GM12878 (cell line): Measurements from ENCODE around the gene NSUN5. TPM values are rescaled to one million over a fixed set of nuclear protein-coding genes. Genes with fewer than 3 reads are reported as not detected.

Source experiments
- ATAC-seq: fragments of 200-7000 bp; cut with Tn5 transposase; 3 replicates; pipeline ENCODE4 v1.9.1; 2020; ENCODE audit warnings: mild to moderate bottlenecking, moderate library complexity
- BruUV-seq: library from RNA; stranded (reverse); fragments of 400-500 nt; replicated peaks from 2 replicates; lab custom pipeline; 2021; lab: Mats Ljungman, UMichigan
- CTCF ChIA-PET: fragments of 300-600 bp; sonication (Branson Sonifier 250); formaldehyde crosslinking; extraction: SDS; loops from one replicate; lab custom pipeline; 2021; ENCODE audit warnings: inconsistent platforms; lab: Yijun Ruan, JAX
- POLR2A ChIA-PET: fragments of 350-600 bp; formaldehyde crosslinking; extraction: SDS; loops from one replicate; lab custom pipeline; 2021; ENCODE audit warnings: inconsistent platforms; lab: Charles Lee
- RAD21 ChIA-PET: fragments of 300-600 bp; sonication (Branson Sonifier 250); formaldehyde crosslinking; loops from one replicate; lab custom pipeline; 2023; ENCODE audit warnings: antibody characterized with exemption; ENCODE audit not compliant: unreplicated experiment; lab: Charles Lee
- SMC1A ChIA-PET: fragments of 300-600 bp; sonication (Branson Sonifier 250); formaldehyde crosslinking; loops from one replicate; lab custom pipeline; 2023; ENCODE audit not compliant: unreplicated experiment, uncharacterized antibody; lab: Charles Lee
- DNase-seq: peaks from one replicate; pipeline ENCODE4 v3.0.0-alpha.2; 2011; ENCODE audit warnings: low read depth, low spot score
- FAIRE-seq: peaks from 3 replicates; lab custom pipeline; 2011; peaks lifted over from hg19 to GRCh38; lab: Jason Lieb, UNC
- H2AFZ ChIP-seq: 2 replicates; pipeline ENCODE4 v1.6.0; 2011; ENCODE audit warnings: low read depth, low read length, control low read depth; ENCODE audit not compliant: control insufficient read depth
- H3K27ac ChIP-seq: 2 replicates; pipeline ENCODE4 v1.5.1; 2011; ENCODE audit warnings: control low read depth; ENCODE audit not compliant: control insufficient read depth, insufficient read depth
- H3K27me3 ChIP-seq, 2 experiments: replicated peaks in 1 of 2; 2 replicates each; pipeline versions ENCODE4 v1.6.0 to v1.6.1; 2011; ENCODE audit warnings: low read length in 1 of 2; ENCODE audit not compliant: control insufficient read depth in 2 of 2, insufficient read depth in 2 of 2
- H3K36me3 ChIP-seq, 2 experiments: 2 replicates each; pipeline ENCODE4 v1.5.1; 2011; ENCODE audit warnings: low read length in 1 of 2; ENCODE audit not compliant: control insufficient read depth in 2 of 2, insufficient read depth in 2 of 2
- H3K4me1 ChIP-seq: 2 replicates; pipeline ENCODE4 v1.6.1; 2011; ENCODE audit warnings: mild to moderate bottlenecking, low read length, moderate library complexity, mixed read lengths; ENCODE audit not compliant: control insufficient read depth, insufficient read depth
- H3K4me2 ChIP-seq: 2 replicates; pipeline ENCODE4 v1.6.0; 2011; ENCODE audit warnings: control low read depth; ENCODE audit not compliant: control insufficient read depth, insufficient read depth
- H3K4me3 ChIP-seq: fragments of 200-600 bp; sonication (generic); 2 replicates; pipeline ENCODE4 v1.5.1; 2016
- H3K79me2 ChIP-seq: 2 replicates; pipeline ENCODE4 v1.6.0; 2011; ENCODE audit warnings: low read length; ENCODE audit not compliant: control insufficient read depth, insufficient read depth
- H3K9ac ChIP-seq: 2 replicates; pipeline ENCODE4 v1.8.0; 2011; ENCODE audit warnings: low read length, control low read depth, mixed read lengths; ENCODE audit not compliant: control insufficient read depth, insufficient read depth
- H3K9me3 ChIP-seq: replicated peaks from 3 replicates; pipeline ENCODE4 v1.5.1; 2011; ENCODE audit warnings: mild to moderate bottlenecking, low read length; ENCODE audit not compliant: control insufficient read depth, insufficient read depth
- H4K20me1 ChIP-seq: 2 replicates; pipeline ENCODE4 v1.6.0; 2011; ENCODE audit not compliant: control insufficient read depth, insufficient read depth
- MXI1 ChIP-seq: fragments of 150-350 bp; IDR thresholded peaks from 2 replicates; pipeline ENCODE4 v1.6.1; 2011; ENCODE audit warnings: low read depth, mild to moderate bottlenecking, inconsistent platforms, low read length, improper control_type of control experiment
- NFXL1 ChIP-seq: fragments of 450-650 bp; IDR thresholded peaks from 2 replicates; pipeline ENCODE4 v1.6.1; 2017; ENCODE audit warnings: antibody characterized with exemption, mild to moderate bottlenecking, borderline replicate concordance
- SPI1 ChIP-seq: IDR thresholded peaks from 2 replicates; pipeline ENCODE4 v1.6.1; 2011; ENCODE audit warnings: low read depth, mild to moderate bottlenecking, low read length, moderate library complexity, borderline replicate concordance; ENCODE audit not compliant: insufficient read depth
- TARDBP ChIP-seq: IDR thresholded peaks from 2 replicates; pipeline ENCODE4 v1.6.1; 2016; ENCODE audit warnings: borderline replicate concordance
- ZNF622 ChIP-seq: fragments of 450-650 bp; IDR thresholded peaks from 2 replicates; pipeline ENCODE4 v1.6.1; 2017; ENCODE audit warnings: mild to moderate bottlenecking, inconsistent platforms
- ZSCAN29 ChIP-seq: fragments of 450-650 bp; IDR thresholded peaks from 2 replicates; pipeline ENCODE4 v1.6.1; 2017; ENCODE audit warnings: mild to moderate bottlenecking, moderate library complexity
- WGBS: methylation state at CpG from one replicate; pipeline ENCODE4 v1.1.6; 2016; ENCODE audit warnings: low lambda C conversion rate; ENCODE audit not compliant: insufficient replicate concordance, insufficient coverage; ENCODE audit errors: missing lambda C conversion rate; 5-methylcytosine and 5-hydroxymethylcytosine counted together
- in situ Hi-C: fragments of 300-500 bp; cut with MboI; formaldehyde crosslinking; loops from 9 replicates; pipeline ENCODE4 v1.14.3; 2018; ENCODE audit warnings: mixed read lengths
- intact Hi-C: fragments of 100-400 bp; cut with micrococcal nuclease; formaldehyde crosslinking; loops from one replicate; pipeline ENCODE4 v1.14.2; 2022; ENCODE audit not compliant: unreplicated experiment
- polyA plus RNA-seq, 11 experiments: library from polyadenylated mRNA; depleted of rRNA in 4 of 11; unstranded in 6 of 11; stranded (reverse) in 5 of 11; fragments of >200 nt; fragmentation: Nextera tagmentation in 4 of 11; fragmentation: Illumina TruSeq in 1 of 11; extraction: Ambion mirVana in 4 of 11; extraction: Trizol in 1 of 11; gene quantifications; 1 replicate in 1 of 11; 2 replicates in 10 of 11; pipeline versions ENCODE4 v1.2.1 to v1.2.3, GENCODE V29; 2011 to 2016; ENCODE audit warnings: inconsistent platforms in 2 of 11, missing spikeins in 2 of 11, low read depth in 1 of 11
- total RNA-seq, 4 experiments: library from RNA; depleted of rRNA in 3 of 4; stranded (reverse); fragments of >200 nt in 3 of 4; fragmentation: Illumina TruSeq in 1 of 4; extraction: Trizol in 1 of 4; gene quantifications; 2 replicates each; pipeline versions ENCODE4 v1.2.1 to v1.2.3, GENCODE V29; 2013 to 2021
- TF ChIP-seq, protein P1 (sequence below): fragments of 450-650 bp; IDR thresholded peaks from 2 replicates; pipeline ENCODE4 v1.6.1; 2016; ENCODE audit warnings: mild to moderate bottlenecking, moderate library complexity, borderline replicate concordance
- TF ChIP-seq, protein P2 (sequence below): IDR thresholded peaks from 2 replicates; pipeline ENCODE4 v1.6.1; 2012; ENCODE audit warnings: low read length, inconsistent platforms
- TF ChIP-seq, protein P3 (sequence below): IDR thresholded peaks from 2 replicates; pipeline ENCODE4 v1.6.1; 2012; ENCODE audit warnings: mild to moderate bottlenecking, low read depth, low read length
- TF ChIP-seq, protein P4 (sequence below): IDR thresholded peaks from 2 replicates; pipeline ENCODE4 v1.6.1; 2012; ENCODE audit warnings: low read depth, low read length, improper control_type of control experiment

Gene NSUN5
- total and polyA plus RNA-seq, 10 of the 15 experiments (the other 5 are each of a cell fraction or from before 2014, with no cell fraction given) = 2.0 to 63.4 (median 38.2) TPM

DNA sequence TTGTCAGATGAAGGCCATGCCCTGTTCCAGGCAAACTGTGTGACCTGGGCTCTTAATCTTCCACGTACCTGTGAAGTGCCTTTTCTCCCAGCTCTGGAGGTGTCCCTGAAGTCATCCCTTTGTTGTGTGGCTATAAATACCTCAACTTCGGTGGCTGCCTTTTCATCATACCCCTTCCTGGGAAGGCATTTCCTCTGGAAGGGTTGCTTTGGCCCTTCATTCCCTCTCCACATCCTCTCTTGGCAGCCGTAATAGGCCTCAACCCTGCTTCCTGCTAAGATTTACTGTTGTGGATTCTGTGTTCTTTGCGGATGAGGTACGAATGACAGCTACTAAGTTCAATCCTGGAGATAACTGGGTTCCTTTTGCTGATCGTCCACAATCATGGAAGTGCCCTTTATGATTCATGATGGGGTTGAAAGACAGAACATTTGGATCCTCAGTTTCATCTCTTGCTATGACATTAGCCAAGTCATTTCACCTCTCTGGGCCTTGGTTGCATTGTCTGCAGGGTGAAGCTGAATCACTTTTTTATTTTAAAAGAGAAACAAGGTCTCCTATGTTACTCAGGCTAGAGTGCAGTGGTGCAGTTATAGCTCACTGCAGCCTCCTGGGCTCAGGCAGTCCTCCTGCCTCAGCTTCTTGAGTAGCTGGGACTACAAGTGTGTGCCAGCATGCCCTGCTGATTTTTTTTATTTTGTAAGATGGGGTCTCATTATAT lies 43.0 kb upstream of the NSUN5 start (continued):
- TF ChIP-seq, protein P1, sequence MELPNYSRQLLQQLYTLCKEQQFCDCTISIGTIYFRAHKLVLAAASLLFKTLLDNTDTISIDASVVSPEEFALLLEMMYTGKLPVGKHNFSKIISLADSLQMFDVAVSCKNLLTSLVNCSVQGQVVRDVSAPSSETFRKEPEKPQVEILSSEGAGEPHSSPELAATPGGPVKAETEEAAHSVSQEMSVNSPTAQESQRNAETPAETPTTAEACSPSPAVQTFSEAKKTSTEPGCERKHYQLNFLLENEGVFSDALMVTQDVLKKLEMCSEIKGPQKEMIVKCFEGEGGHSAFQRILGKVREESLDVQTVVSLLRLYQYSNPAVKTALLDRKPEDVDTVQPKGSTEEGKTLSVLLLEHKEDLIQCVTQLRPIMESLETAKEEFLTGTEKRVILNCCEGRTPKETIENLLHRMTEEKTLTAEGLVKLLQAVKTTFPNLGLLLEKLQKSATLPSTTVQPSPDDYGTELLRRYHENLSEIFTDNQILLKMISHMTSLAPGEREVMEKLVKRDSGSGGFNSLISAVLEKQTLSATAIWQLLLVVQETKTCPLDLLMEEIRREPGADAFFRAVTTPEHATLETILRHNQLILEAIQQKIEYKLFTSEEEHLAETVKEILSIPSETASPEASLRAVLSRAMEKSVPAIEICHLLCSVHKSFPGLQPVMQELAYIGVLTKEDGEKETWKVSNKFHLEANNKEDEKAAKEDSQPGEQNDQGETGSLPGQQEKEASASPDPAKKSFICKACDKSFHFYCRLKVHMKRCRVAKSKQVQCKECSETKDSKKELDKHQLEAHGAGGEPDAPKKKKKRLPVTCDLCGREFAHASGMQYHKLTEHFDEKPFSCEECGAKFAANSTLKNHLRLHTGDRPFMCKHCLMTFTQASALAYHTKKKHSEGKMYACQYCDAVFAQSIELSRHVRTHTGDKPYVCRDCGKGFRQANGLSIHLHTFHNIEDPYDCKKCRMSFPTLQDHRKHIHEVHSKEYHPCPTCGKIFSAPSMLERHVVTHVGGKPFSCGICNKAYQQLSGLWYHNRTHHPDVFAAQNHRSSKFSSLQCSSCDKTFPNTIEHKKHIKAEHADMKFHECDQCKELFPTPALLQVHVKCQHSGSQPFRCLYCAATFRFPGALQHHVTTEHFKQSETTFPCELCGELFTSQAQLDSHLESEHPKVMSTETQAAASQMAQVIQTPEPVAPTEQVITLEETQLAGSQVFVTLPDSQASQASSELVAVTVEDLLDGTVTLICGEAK = no peak
- TF ChIP-seq, protein P2, sequence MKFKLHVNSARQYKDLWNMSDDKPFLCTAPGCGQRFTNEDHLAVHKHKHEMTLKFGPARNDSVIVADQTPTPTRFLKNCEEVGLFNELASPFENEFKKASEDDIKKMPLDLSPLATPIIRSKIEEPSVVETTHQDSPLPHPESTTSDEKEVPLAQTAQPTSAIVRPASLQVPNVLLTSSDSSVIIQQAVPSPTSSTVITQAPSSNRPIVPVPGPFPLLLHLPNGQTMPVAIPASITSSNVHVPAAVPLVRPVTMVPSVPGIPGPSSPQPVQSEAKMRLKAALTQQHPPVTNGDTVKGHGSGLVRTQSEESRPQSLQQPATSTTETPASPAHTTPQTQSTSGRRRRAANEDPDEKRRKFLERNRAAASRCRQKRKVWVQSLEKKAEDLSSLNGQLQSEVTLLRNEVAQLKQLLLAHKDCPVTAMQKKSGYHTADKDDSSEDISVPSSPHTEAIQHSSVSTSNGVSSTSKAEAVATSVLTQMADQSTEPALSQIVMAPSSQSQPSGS = no peak

DNA sequence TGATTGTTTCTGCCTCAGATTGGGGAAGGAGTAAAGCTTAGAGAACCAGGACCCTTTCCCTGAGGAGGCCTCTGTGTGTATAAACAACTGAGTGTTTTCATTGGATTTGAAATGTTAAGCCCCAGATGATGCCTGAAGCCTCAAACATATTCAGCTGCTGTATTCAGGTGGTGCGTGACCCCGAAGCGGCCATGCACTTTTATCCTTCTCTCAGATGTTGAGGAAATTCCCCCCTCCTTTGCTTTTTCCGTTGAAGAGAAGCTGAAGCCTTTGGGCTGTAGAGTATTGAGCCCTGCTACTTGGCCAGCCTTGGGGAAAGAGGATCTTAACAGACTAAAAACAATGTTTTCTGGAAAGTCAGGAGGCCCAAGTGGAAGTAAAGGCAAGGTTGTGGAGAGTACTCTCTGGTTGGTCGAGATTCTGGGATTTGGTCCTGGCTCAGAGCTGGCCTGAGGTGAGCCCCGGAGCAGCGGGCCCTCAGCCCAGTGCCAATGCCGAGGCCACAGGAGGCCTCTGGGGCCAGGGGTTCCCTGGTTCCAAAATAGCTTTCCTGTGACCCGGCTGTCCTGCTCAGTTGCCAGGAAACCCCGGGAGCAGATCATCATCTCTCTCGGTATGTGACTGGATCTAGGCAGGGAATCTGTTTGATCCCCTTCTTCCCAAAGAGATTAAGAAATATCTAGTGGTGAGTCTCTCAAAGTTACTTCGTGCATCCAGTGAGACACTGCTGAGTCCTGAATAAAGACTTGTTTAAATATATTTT lies 41.9 kb upstream of the NSUN5 start:
- no peak overlapping the region for H3K9ac ChIP-seq
- no peak for DNase-seq
- FAIRE-seq = no peak
- POLR2A ChIA-PET = no interaction called here
- WGBS = 43% methylated on average over 12 of the region's 12 CpGs
- SMC1A ChIA-PET = interaction anchor here (0.5 kb wide), 1 partner anchor 17 kb away, joined by 3 read pairs; no protein-coding TSS in a partner anchor
- no peak for ATAC-seq
- H3K4me2 ChIP-seq = no peak overlapping the region
- H3K4me1 ChIP-seq = no peaks in the 10 kb centered on the region
- H2AFZ ChIP-seq = no peak overlapping the region
- no peaks in the 10 kb centered on the region for H3K9me3 ChIP-seq
- no peaks in the 10 kb centered on the region for H3K79me2 ChIP-seq
- no peaks in the 10 kb centered on the region for H4K20me1 ChIP-seq
- CTCF ChIA-PET = no interaction called here
- intact Hi-C loops = no loop called here
- BruUV-seq = no TSS peak
- H3K27me3 ChIP-seq = no peaks in the 10 kb centered on the region; a peak in 2 of 4 replicates
- no peak overlapping the region for H3K27ac ChIP-seq
- in situ Hi-C loops = no loop called here
- no peaks in the 10 kb centered on the region for H3K36me3 ChIP-seq
- H3K4me3 ChIP-seq = no peak overlapping the region
- RAD21 ChIA-PET = no interaction called here
- TF ChIP-seq, protein P3, sequence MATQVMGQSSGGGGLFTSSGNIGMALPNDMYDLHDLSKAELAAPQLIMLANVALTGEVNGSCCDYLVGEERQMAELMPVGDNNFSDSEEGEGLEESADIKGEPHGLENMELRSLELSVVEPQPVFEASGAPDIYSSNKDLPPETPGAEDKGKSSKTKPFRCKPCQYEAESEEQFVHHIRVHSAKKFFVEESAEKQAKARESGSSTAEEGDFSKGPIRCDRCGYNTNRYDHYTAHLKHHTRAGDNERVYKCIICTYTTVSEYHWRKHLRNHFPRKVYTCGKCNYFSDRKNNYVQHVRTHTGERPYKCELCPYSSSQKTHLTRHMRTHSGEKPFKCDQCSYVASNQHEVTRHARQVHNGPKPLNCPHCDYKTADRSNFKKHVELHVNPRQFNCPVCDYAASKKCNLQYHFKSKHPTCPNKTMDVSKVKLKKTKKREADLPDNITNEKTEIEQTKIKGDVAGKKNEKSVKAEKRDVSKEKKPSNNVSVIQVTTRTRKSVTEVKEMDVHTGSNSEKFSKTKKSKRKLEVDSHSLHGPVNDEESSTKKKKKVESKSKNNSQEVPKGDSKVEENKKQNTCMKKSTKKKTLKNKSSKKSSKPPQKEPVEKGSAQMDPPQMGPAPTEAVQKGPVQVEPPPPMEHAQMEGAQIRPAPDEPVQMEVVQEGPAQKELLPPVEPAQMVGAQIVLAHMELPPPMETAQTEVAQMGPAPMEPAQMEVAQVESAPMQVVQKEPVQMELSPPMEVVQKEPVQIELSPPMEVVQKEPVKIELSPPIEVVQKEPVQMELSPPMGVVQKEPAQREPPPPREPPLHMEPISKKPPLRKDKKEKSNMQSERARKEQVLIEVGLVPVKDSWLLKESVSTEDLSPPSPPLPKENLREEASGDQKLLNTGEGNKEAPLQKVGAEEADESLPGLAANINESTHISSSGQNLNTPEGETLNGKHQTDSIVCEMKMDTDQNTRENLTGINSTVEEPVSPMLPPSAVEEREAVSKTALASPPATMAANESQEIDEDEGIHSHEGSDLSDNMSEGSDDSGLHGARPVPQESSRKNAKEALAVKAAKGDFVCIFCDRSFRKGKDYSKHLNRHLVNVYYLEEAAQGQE = no peak
- TF ChIP-seq TARDBP (no peak), MXI1 (no peak), NFXL1 (no peak), SPI1 (no peak), ZNF622 (no peak), ZSCAN29 (no peak)
- TF ChIP-seq, protein P4, sequence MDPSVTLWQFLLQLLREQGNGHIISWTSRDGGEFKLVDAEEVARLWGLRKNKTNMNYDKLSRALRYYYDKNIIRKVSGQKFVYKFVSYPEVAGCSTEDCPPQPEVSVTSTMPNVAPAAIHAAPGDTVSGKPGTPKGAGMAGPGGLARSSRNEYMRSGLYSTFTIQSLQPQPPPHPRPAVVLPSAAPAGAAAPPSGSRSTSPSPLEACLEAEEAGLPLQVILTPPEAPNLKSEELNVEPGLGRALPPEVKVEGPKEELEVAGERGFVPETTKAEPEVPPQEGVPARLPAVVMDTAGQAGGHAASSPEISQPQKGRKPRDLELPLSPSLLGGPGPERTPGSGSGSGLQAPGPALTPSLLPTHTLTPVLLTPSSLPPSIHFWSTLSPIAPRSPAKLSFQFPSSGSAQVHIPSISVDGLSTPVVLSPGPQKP = no peak
